Neural crest cell (in vitro differentiated cells): Measurements from ENCODE around the gene NRL. TPM values are rescaled to one million over a fixed set of nuclear protein-coding genes. Genes with fewer than 3 reads are reported as not detected.

ENCODE experiments used
- DNase-seq: peaks from one replicate; pipeline ENCODE4 v3.0.0; 2021; ENCODE audit warnings: low read depth, mixed read lengths, low spot score
- H3K27ac Mint-ChIP-seq: one replicate; pipeline ENCODE4 v1.8.0; 2021; ENCODE audit warnings: mild to moderate bottlenecking, mixed read lengths; ENCODE audit not compliant: unreplicated experiment
- H3K27me3 Mint-ChIP-seq: 2 replicates; pipeline ENCODE4 v1.8.0; 2021; ENCODE audit warnings: low read depth, mild to moderate bottlenecking, mixed read lengths
- H3K36me3 Mint-ChIP-seq: 2 replicates; pipeline ENCODE4 v1.8.0; 2021; ENCODE audit warnings: low read depth, mild to moderate bottlenecking, mixed read lengths
- H3K4me1 Mint-ChIP-seq: 2 replicates; pipeline ENCODE4 v1.8.0; 2021; ENCODE audit warnings: mixed read lengths
- H3K4me3 Mint-ChIP-seq: one replicate; pipeline ENCODE4 v1.8.0; 2021; ENCODE audit warnings: mild to moderate bottlenecking, mixed read lengths
- H3K9me3 Mint-ChIP-seq: 2 replicates; pipeline ENCODE4 v1.8.0; 2021; ENCODE audit warnings: mixed read lengths
- CTCF ChIP-seq: fragments of 200-600 bp; sonication (generic); conservative IDR thresholded peaks from 2 replicates; pipeline ENCODE4 v1.5.0; 2021; ENCODE audit warnings: antibody characterized with exemption, mild to moderate bottlenecking
- total RNA-seq: library from RNA; stranded (reverse); gene quantifications from 2 replicates; pipeline ENCODE4 v1.2.1, GENCODE V29; 2021

Gene NRL
- total RNA-seq, 1 donor from 2014 or later, result 1.2 TPM

DNA sequence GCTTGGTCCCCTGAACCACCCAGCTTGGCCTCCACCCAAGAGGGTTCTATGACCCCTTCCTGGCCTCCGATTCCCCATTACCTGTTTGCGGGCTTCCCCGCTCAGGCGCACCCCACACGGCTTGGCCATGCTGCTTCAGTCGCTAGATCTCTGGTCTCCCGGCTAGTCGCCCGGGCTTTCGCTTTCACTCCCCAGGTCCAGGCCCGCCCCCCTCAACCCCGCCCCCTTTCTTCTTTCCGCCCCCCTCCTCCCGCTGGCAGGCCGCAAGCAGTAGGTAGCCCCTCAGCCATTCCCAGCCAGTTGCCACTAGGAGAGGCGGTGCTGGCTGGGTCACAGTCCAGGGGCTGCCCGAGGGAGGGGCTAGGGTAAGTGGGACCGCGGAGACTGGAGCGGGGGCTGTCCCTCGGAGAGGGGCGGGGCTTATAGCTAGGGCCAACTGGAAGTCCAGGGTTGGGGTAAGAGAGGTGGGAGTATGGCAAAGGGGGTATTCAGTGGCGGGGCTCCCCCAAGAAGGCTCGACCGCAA, 31.8 kb upstream of the NRL start, which contains the start of gene PSME2:
Gene PSME2, minus strand, starts transcription at position 158 of the 525 bp plus-strand sequence. Its CDS starts 29 bp downstream, at position 129.
- Mint-ChIP-seq H3K9me3 (no peaks in the 10 kb centered on the region), H3K4me1 (peaks cover 31% of the 10 kb centered on the region), H3K27ac (peak within 1 kb of the TSS; percentile 91), H3K4me3 (peak within 1 kb of the TSS; percentile 99), H3K27me3 (no peaks in the 10 kb centered on the region), H3K36me3 (no peaks in the 10 kb centered on the region)
- TF ChIP-seq CTCF, result no peak
- DNase-seq, result peak; percentile 95

GRCh38 chr14:24145690-24146452, 31.1 kb upstream of the NRL start:
- no peak for TF ChIP-seq CTCF
- Mint-ChIP-seq H3K4me1 (peaks cover 32% of the 10 kb centered on the region), H3K9me3 (no peaks in the 10 kb centered on the region), H3K27me3 (no peaks in the 10 kb centered on the region), H3K27ac (peak overlapping the region; percentile 83), H3K4me3 (peak overlapping the region; percentile 99), H3K36me3 (no peaks in the 10 kb centered on the region)
- no peak for DNase-seq

DNA sequence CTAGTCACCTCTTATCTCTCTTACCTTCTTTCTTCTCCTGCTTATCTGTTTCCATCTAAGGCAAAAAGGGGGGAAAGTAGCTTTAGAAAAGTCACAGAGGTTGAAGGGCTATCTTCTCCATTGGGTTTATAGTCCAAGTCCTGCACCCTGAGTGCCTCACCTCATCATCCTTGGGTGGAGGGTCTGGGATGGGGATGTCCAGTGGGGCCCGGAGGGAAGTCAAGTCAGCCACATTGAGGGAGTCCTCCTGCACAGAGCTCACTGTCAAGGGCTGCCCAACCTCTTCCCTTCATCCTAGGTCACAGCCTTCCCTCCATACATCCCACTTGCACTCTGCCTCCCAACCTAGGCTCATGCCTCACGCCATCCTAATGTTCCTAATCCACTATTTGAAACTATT, 30.5 kb upstream of the NRL start:
- H3K4me3 Mint-ChIP-seq, result peak overlapping the region; percentile 99
- peaks cover 38% of the 10 kb centered on the region for H3K4me1 Mint-ChIP-seq
- no peaks in the 10 kb centered on the region for H3K9me3 Mint-ChIP-seq
- H3K36me3 Mint-ChIP-seq, result no peaks in the 10 kb centered on the region
- no peak for DNase-seq
- no peak overlapping the region for H3K27ac Mint-ChIP-seq
- H3K27me3 Mint-ChIP-seq, result no peaks in the 10 kb centered on the region
- no peak for TF ChIP-seq CTCF

DNA sequence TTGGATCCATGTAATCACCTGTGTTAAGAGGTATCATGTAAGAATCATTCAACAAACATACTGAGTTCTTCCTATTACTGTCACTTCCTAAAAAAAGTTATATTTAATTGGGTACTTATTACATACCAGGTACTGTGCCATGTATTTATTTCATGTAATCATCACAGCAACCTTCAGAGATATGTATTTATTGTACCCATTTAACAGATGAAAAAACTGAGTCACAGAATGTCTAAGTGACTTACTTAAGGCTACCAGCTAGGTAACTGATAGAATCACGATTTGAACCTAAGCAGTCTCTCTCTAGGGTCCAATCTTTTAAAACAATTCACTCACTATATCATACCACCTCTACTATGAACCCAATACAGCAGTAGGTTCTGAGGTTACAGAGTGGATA, 29.7 kb upstream of the NRL start:
- H3K4me3 Mint-ChIP-seq, result peak overlapping the region; percentile 99
- no peak for TF ChIP-seq CTCF
- H3K27me3 Mint-ChIP-seq, result no peaks in the 10 kb centered on the region

DNA sequence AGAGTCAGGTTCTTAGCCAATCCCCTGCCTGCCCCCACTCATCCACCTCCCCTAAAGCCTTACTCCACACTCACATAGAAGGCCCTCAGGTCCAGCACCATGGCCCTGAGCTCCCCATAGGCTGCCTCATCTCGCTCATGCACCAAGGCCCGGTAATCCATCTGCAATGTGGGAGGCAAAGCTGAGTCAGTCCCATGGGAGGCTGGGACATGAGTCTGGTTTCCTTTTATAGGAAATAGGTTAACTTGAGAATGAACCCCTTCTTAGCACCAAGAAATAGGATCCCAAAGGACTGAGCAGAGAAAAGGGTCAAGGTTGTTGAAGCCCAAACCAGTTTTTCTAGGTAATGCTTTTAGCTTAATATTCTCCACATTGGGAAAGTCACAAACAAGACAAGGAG, 28.8 kb upstream of the NRL start:
- peaks cover 49% of the 10 kb centered on the region for H3K4me1 Mint-ChIP-seq
- no peak for TF ChIP-seq CTCF
- H3K36me3 Mint-ChIP-seq, result peaks cover 5% of the 10 kb centered on the region
- H3K27ac Mint-ChIP-seq, result no peak overlapping the region
- no peaks in the 10 kb centered on the region for H3K9me3 Mint-ChIP-seq
- H3K27me3 Mint-ChIP-seq, result no peaks in the 10 kb centered on the region
- peak overlapping the region; percentile 83 for H3K4me3 Mint-ChIP-seq
- DNase-seq, result no peak

More for the DNA sequence above, 29.7 kb upstream of the NRL start:
- Mint-ChIP-seq H3K27ac (no peak overlapping the region), H3K4me1 (peaks cover 45% of the 10 kb centered on the region), H3K9me3 (no peaks in the 10 kb centered on the region), H3K36me3 (no peaks in the 10 kb centered on the region)
- DNase-seq, result no peak
